Measurements from ENCODE around the gene DENND1A.
"Not testable (repeated sequence)": the region's sequence is repeated elsewhere in the genome, so short reads cannot be mapped to it uniquely, and the experiment has no call there.

DENND1A gene

DNA sequence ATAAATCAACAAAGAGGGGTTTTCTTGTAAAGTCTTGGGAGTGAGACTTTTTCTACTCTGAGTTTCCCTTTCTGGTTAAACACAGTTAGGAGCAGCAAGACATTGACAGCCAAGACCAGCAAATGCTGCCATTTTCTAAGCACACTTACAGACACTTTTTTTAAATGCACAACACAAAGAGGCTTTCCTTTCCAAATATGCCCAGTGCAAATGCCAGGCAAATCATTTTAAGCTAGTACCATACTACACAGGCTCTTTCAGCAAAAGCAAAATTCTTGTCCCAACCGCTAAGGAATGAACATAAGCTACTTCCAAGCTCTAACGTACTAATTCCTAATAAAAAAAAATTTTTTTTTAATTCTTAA lies 68.2 kb downstream of the DENND1A start:
- no peak for DNase-seq

DNA sequence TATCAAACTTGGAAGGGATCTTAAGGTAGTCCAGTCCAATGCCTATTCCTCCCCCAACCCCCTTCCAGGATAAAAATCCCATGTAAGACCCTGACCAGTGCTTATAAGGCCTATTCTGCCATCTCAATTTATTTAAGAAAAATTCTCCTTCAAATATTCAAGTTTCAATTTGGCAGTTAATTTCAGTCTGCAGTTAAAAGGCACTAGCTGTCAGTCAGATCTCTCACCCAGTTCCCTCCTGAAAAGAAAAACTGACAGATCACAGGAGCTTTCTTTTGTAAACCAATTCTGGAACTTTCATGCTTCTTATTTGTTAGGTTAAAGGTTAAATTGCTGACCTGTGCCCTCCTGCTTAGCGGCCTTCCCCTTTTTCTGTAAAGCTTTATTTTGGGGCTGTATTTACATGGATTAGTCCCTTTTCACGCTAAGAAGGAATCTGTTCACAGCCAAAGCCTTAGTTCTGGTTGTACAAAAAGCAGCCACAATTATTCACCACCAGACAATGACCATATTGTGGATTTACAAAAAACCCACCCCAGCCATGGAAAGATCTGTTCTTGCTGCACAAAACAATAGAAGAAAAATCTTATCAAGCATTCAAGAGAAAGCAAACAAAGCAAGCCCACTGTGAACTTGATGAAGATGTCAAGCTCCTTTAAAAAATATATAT lies 68.7 kb downstream of the DENND1A start:
- DNase-seq, result no peak

DNA sequence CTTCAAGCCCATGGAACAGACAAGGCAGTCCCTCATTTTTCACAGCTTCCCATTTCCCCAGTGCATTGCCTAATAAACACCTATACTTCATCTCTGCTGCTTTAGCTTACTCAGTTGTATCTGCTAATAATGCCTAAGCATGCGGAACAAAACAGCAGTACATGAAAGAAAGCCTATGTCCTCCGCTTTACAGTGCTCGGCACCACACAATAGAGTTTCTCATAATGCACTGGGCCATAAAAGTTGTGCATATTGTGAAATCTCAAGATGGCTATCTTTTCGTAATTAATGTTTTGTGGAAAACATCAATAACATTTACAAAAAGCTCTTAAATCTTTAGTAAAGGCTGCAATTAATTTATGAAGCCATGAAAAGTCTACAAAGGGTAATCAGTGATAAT lies 69.3 kb downstream of the DENND1A start:
- DNase-seq, result no peak

DNA sequence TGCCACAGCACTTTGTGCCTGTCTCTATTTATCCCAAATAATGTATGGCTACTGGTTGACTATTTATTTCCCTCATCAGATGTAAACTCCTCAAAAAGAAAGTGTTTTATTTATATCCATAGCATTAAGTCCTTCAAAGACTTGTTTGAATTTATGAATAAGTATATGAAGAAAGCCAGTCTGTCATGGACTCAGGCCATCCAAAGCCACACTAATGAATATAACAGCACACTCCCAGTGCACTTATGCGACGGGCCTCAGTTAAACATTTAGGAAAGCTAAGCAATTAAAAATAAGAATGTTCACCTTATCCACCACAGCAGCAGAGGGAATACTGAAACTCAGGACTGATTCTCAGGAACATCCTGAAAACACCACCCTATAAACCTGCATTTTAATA lies 77.5 kb downstream of the DENND1A start:
- DNase-seq, result no peak

DNA sequence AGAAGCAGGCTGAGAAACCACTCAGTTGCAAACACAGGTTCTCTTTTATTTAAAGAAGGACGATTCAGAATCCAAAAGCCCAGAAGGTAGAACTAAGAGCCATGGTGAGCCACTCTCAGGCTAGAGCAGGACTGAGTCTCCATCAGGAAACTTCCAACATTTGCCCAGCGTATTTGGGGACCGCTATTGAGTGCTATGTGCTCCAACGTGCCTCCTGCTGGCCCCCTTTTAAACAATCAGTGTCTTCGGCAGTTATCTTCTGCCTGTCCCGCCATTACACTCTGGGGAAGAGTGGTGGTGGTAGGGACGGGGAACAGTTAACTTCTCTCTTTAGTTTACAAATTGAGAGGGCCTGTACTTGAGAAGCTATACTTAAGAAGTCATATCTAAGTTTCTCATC lies 78.1 kb downstream of the DENND1A start:
- no peak for DNase-seq

DNA sequence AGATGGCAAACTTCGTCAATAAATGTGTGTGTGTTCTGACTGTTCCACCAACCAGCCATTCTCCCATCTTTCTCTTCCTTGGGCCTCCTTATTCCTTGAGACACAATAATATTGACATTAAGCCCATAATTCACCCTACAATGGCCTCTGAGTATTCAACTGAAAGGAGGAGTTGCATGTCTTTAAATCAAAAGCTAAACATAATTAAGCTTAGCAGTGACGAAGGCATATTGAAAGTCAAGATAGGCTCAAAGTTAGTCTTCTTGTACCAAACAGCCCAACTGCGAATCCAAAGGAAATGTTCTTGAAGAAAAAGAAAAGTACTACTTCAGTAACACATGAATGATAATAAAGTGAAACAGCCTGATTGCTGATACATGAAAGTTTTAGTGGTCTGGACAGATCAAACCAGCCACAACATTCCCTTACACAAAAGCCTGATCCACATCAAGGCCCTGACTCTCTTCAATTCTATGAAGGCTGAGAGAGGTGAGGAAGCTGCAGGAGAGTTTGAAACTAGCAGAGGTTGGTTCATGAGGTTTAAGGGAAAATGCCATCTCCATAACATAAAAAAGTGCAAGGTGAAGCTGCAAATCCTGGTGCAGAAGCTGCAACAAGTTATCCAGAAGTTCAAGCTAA lies 81.4 kb downstream of the DENND1A start:
- no peak for DNase-seq

DNA sequence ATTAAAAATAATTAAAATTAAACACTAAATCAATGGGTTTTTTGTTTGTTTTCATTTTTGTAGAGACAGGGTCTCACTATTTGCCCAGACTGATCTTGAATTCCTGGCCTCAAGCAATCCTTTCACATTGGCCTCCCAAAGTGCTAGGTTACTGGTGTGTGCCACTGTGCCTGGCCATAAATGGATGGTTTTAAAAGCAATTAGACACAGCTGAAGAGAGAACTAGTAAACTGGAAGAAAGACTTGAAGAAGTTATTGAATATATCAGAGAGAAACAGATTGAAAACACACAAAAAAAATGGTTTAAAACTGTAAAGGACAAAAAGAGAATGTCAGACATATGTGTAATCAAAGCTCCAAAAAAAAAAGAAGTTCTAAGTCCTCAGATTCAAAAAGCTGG lies 83.0 kb downstream of the DENND1A start:
- no peak for DNase-seq

DNA sequence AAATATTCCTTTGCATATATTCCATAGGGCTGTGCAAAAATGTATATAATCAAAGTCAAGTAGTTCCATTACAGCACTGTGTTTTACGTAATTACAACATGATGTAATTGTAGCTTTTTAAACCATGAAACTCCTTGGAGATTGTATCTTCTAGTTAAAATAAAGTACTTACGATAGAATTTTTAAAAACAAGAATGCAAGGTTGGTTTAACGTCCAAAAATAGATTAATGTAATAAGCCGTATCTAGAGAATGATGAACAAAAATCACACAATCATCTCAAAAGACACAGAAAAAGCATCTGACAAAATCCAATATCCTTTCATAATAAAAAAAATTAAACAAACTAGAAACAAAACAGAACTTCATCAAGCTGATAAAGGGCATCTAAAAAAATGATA lies 86.2 kb downstream of the DENND1A start:
- DNase-seq, result no peak

DNA sequence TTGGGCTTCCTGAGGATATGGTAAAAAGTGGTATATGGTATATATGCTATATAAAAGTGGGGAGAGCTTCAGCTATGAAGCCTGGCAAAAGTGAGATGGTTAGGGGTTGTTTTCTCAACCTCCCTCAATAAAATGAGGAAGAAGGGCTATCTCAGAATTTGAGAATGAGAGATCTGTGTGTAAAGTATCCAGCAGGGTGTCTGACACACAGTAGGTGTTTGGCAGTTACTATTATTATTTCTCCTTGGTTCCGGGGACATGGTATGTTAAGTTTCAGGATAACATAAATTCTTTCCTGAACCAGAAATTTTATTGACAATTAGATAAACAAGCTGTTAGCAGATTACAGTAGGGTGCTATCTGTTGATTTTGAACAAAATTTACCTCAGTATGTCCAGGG lies 94.1 kb downstream of the DENND1A start:
- DNase-seq, result no peak

DNA sequence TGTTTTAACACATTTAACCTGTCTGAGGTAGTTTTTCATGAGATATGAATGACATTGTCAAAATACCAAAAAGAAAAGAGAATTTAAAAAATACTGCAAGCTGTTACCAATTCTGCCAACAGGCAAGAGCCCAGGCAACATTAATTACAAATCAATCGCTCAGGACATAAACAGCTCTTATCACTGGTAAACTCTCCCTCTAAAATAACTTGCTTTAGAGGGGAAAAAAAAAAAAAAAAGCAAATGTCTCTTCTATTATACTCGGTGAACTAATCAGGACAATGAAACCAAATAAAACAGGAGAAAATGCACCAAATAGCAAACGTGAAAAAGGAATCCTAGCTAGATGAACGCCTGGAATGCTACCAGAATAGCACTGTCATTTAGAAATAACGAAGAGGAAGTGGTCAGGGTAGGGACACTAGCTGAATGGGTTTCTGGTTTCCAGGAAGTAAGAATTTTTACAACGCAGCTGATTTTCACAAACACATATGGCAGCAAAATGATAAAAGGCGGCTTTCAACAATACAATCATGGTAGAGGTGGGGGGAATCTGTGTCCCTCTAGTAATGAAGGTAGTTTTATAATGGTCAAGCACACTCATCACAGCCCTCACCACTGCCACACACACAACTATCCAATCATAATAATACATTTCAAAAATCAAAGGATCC lies 94.9 kb downstream of the DENND1A start:
- DNase-seq, result peak in 1 of 2 donors; percentile 64

DNA sequence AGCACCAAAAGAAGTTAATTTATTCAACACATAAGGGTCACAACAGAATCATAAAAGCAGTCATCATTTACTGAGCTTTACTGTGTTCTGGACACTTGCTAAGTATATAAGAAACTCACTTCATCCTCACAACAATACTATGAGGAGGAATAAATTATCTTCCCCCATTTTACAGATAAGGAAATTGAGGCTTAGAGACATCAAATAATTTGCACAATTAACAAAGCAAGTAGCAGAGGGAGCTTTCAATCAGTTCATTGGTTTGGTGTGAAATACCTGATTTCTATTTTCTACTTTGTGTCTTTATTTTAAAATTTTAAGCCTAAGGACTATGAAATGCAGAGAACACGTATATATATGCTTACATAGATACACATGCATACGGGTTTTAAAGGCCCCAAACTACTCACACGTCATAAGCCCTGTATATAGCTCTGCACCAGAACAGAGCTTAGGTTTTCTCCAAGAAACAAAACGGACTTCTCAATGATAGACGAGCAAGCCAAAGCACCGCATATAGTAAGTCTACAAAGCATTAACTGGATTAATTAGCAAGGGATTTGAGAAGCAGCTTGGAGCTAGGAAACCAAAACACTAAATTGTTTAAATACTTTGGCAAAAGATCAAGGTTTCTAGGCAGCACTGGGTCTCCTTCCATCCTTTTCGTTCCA lies 95.6 kb downstream of the DENND1A start:
- no peak for DNase-seq

DNA sequence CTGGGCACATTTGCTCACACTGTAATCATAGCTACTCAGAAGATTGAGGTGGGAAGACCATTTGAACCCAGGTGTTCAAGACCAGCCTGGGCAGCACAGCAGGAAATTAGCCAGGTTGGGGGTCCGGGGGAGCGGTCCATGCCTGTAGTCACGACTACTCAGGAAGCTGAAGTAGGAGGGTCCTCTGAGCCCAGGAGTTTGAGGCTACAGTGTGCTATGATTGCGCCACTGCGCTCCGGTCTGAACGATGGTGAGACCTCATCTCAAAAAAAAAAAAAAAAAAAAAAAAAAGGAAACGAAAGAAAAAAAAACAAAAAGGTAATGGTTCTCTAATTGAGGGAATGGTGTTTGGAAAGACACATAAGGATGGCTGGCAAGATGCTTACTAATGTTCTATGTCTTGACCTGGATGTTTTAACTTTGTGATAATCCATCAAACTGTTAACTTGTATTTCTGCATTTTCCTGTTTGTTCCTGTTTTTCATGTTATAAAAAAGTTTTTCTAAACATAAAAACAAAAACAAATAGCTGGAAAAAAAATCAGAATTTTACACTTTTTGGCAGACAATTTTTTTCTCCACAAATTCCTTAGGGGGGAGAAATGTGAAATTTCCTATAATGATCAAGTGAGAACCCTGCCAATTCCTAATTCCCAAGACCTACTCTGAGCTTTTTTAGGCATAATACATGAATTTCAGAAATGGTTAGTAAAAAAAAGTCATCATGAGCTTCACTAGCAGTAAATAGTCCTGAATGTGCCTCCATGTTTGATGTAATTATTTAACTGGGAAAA lies 96.9 kb downstream of the DENND1A start:
- no peak for DNase-seq

DNA sequence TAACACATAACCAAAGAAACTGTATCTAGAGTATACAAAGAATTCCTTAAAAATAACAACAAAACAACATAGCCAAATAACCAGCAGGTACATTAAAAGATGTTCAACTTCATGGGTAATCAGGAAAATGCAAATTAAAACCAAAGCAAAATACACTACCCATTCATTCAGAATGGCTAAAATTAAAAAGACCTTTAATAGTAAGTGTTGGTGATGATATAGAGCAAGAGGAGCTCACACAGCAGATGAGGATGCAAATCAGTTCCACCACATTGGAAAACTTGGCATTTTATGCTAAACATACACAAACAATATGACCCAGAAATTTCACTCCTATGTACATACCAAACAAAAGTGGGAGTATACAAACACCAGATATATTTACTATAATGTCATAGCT lies 97.8 kb downstream of the DENND1A start:
- DNase-seq, result no peak

DNA sequence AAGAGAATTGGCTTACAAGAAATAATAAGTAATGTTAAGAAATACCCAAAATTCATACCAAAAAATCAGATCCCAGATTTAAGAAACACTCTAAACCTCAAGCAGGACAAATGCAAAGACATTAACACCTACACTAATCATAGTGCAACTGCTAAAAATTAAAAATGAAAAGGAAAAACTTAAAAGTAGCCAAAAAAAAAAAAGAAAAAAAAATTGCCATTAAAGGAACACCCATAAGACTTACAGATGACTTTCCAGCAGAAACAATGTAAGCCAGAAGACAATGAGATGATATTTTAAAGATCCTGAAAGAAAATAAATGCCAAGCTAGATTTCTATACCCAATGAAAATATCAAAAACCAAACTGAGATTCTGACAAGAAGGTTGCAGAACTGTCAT lies 101.5 kb downstream of the DENND1A start:
- no peak for DNase-seq

DNA sequence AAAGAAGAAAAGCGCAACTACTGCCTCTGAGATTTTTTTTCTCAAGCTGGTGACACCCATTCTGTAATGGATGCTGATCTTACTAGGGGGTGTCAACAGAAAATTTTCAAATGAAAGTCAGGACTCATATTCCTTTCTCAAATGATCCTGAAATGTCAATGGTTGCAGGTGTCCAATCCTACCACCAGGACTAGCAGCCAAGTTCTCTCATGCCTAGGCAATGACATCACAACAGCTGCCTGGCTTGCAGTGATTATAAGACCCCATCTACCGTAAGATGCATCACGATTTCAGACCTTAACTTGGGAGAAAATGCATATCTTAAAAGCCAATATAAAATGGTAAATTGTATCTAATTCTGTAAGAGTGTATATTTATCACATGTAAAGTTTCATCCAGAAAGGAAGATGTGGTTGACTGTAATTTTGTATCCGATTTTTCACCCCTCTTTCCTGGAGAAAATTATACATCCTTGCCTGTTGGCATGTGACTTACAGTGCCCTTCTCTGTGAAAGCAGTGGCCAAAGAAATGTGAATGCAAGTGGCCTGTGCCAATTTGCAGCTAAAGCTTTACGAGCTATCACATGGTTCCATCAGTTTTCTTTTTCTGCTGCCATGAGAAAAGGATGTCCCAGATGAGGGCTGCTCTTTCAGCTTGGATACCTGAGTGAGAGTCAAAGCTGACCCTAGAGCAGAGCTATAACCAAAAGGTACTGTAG lies 104.4 kb downstream of the DENND1A start:
- DNase-seq, result no peak

DNA sequence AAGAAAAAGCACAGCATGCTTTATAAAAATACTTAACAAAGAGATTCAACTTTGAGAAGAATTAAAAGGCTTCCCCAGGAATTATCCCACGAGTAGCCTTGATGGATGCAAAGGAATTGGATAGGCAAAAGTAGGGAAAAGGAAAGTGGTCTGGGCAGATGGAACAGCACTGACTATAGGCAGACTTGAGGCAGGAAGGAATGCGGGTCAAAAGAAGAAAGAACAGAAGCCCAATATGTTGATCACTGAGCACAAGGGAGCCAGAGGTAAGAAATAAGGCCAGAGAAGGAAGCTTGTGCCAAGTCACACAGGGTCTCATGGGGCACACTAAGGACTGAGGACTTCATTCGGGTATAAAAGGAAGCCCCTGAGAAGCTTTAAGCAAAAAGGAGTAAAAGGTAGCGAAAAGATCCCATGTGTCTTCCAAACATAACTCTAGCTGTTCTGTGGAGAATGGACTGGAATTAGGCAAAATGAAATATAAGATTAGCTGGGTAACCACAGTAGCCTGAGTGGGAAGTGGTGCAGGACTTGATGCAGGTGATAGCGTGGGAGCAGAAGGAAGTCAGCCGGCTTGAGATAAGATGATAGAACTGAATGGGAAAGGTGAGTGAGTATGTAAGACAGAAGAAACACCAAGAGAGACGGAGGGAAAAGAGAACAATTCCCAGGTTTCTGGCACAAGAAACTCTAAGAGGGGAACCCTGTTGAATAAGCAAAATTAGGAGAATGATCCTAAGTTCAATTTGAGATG lies 106.6 kb downstream of the DENND1A start:
- DNase-seq, result no peak

DNA sequence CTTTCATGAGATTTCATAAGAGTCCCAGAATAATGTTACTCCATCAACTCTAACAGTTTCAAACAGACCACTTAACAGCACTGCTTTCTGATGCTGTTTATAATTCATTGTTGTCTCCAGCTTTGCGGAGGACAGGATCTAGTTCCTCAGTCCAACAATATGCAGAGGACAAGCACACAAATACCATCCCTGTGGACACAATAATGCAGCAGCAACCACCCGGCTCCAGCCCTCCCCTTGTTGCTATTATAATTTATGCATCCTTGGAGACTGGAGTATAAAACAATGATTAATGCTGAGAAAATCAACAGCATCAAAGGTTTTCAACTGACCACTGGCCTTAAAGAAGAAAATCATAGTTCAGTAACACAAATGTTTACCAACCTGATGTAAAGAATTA lies 108.3 kb downstream of the DENND1A start:
- no peak for DNase-seq

DNA sequence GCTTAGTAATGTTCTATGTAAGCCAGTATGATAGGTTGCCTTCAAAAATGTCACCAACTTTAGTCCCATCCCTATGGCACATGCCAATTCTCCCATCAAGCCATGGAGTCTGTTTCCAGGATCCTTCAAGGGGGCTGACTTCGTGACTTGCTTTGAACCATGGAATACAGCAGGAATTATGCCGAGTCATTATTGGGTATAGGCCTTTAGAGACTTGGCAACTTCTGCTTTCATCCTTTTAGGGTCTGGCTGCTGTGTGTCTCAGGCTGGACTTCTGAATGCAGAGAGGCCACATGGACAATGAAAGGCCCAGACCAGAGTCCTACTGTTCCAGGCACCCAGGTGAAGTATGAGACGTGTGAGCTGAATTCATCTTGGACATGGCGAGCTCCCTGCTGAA lies 109.8 kb downstream of the DENND1A start:
- peak in 1 of 2 donors; percentile 14 for DNase-seq

DNA sequence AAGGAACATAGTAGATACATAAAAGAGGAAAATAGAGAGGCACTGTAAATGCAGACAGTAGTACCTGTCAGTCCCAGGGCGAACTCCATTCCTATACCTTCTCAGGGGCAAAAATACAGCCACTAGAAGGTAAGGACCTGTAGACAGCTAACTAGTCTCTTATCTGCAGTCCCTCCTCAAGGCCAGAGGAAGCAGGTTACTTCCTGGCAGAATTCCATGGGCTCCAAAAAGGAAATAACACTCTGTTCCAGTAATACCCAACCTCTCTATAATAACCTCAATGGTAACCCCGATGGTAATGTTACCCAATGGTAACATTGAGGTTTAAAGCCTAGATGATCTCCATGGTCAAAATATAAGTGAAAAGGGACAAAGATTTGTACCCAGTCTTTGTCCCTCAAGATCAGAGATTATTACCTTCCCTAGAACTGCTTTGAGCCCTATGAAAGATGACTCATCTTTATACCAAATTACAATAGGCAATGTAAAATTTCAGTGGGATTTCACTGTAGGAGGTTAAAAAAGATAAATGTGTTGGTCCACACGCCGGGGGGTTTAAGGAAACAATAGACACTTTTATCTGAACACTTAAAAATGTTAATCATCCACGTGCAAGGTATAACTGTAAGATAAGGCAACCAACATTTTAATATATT lies 113.0 kb downstream of the DENND1A start:
- DNase-seq, result no peak

DNA sequence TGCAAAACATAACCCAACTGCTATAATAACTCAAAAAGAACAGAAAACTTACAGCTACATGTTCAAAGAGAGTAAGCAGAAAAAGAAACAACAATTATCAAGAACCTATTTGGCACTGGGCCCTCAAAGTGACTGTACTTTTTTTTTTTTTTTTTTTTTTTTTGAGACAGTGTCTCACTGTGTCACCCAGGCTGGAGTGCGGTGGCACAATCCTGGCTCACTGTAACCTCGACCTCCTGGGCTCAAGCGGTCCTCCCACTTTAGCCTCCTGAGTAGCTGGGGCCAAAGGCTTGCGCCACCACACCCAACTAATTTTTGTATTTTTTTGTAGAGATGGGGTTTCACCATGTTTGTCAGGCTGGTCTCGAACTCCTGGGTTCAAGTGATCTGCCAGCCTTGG lies 114.1 kb downstream of the DENND1A start:
- not testable (repeated sequence) for DNase-seq

DNA sequence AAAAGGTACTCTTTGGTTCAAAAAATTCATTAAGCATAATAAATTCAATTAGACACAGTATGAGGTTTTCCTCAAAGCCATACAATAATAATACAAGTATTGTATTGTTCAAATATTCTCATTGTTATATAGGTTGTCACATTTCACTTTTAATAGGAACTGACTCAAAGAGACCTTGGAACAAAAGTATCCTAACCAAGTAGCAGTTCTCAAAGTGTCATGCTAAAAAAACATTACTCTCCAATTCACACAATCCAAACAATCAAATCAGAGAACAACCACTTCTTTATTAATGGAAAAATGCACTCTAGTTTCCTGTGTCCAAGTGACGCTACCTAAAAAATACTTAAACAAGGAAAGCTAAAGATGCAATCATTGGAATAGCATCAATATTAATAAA lies 115.4 kb downstream of the DENND1A start:
- DNase-seq, result no peak

Data from bone marrow (tissue), 2 donors.